ENCODE results near the gene POU2F1. TPM values are rescaled to one million over a fixed set of nuclear protein-coding genes. Genes with fewer than 3 reads are reported as not detected.
A peak's percentile ranks its signal among the peaks of the same experiment; 100 is the strongest.

POU2F1 gene
- polyA plus RNA-seq, 1 donor (not counting 4 experiments of a cell fraction or from before 2014, with no cell fraction given), result 3.2 TPM

DNA sequence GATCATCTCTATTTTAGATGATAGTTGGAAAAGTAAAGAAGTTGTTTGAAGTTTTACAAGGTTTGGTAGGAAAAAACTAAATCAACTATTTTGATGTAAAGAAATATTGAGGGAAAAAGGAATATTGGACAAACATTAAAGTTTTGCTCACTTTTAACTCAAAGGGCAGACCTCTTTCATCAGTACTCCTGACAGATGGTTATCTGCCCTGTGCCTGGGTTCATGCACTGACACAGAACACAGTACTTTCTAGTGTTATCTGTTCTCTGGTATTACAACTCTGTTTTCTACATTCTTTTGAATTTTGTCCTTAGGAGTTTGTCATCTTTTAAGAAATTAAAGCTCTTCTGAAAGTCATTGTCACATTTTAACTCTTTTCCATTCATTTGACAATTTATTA is 118.7 kb downstream of the POU2F1 start:
- dilution Hi-C loops (cut with MboI; ENCODE audit: extremely low pct_ligation_motif_present, low sequenced_read_pairs), result no loop called here
- Histone ChIP-seq H3K27me3 (ENCODE audit: control insufficient read depth, extremely low read depth, insufficient read depth, low read length) (no peaks in the 10 kb centered on the region), H2AFZ (ENCODE audit: control insufficient read depth, low read length) (no peak overlapping the region), H3K9me1 (ENCODE audit: control insufficient read depth, extremely low read depth, insufficient read depth, low read length) (no peaks in the 10 kb centered on the region), H3K4me3 (ENCODE audit: control insufficient read depth in 2 of 3, extremely low read depth in 1 of 3, insufficient read depth in 2 of 3, low read depth in 1 of 3, low read length in 3 of 3) (no peak overlapping the region), H3K9ac (ENCODE audit: control insufficient read depth, extremely low read depth, insufficient read depth, low read length) (no peak overlapping the region), H3K4me1 (ENCODE audit: control insufficient read depth, extremely low read depth, insufficient read depth, low read length) (no peaks in the 10 kb centered on the region), H3K9me3 (ENCODE audit: control insufficient read depth, low read depth, low read length) (no peaks in the 10 kb centered on the region), H3K36me3 (ENCODE audit: control insufficient read depth in 2 of 2, extremely low read depth in 1 of 2, insufficient read depth in 2 of 2, low read length in 2 of 2) (no peaks in the 10 kb centered on the region), H4K20me1 (ENCODE audit: control insufficient read depth, extremely low read depth, insufficient read depth, low read length) (no peaks in the 10 kb centered on the region), H3K79me2 (ENCODE audit: control insufficient read depth, insufficient read depth, low read length) (no peaks in the 10 kb centered on the region), H3K4me2 (ENCODE audit: control insufficient read depth, extremely low read depth, insufficient read depth, low read depth, low read length) (no peak overlapping the region), H3K27ac (ENCODE audit: control insufficient read depth, insufficient read depth, low read length) (no peak overlapping the region)
- no peak for TF ChIP-seq EZH2 (IDR thresholded peaks at IDR 0.05; ENCODE audit: low read length)
- TF ChIP-seq, protein P1, sequence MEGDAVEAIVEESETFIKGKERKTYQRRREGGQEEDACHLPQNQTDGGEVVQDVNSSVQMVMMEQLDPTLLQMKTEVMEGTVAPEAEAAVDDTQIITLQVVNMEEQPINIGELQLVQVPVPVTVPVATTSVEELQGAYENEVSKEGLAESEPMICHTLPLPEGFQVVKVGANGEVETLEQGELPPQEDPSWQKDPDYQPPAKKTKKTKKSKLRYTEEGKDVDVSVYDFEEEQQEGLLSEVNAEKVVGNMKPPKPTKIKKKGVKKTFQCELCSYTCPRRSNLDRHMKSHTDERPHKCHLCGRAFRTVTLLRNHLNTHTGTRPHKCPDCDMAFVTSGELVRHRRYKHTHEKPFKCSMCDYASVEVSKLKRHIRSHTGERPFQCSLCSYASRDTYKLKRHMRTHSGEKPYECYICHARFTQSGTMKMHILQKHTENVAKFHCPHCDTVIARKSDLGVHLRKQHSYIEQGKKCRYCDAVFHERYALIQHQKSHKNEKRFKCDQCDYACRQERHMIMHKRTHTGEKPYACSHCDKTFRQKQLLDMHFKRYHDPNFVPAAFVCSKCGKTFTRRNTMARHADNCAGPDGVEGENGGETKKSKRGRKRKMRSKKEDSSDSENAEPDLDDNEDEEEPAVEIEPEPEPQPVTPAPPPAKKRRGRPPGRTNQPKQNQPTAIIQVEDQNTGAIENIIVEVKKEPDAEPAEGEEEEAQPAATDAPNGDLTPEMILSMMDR (optimal IDR thresholded peaks at IDR 0.05 in 1 of 3, IDR thresholded peaks at IDR 0.05 in 1 of 3, conservative IDR thresholded peaks at IDR 0.05 in 1 of 3; ENCODE audit: extremely low read depth in 1 of 3, insufficient read depth in 2 of 3, low read length in 3 of 3), result no peak
- DNase-seq (ENCODE audit: low read depth, low spot score) (no peak), FAIRE-seq (no peak)

GRCh38 chr1:167342846-167343245 is 122.2 kb downstream of the POU2F1 start:
- FAIRE-seq (no peak), DNase-seq (ENCODE audit: low read depth, low spot score) (no peak)
- Histone ChIP-seq H3K4me1 (ENCODE audit: control insufficient read depth, extremely low read depth, insufficient read depth, low read length) (no peaks in the 10 kb centered on the region), H3K27me3 (ENCODE audit: control insufficient read depth, extremely low read depth, insufficient read depth, low read length) (no peaks in the 10 kb centered on the region), H3K27ac (ENCODE audit: control insufficient read depth, insufficient read depth, low read length) (no peak overlapping the region), H3K4me3 (ENCODE audit: control insufficient read depth in 2 of 3, extremely low read depth in 1 of 3, insufficient read depth in 2 of 3, low read depth in 1 of 3, low read length in 3 of 3) (no peak overlapping the region), H3K9me3 (ENCODE audit: control insufficient read depth, low read depth, low read length) (no peaks in the 10 kb centered on the region), H3K79me2 (ENCODE audit: control insufficient read depth, insufficient read depth, low read length) (no peaks in the 10 kb centered on the region), H3K9ac (ENCODE audit: control insufficient read depth, extremely low read depth, insufficient read depth, low read length) (no peak overlapping the region), H2AFZ (ENCODE audit: control insufficient read depth, low read length) (no peak overlapping the region), H4K20me1 (ENCODE audit: control insufficient read depth, extremely low read depth, insufficient read depth, low read length) (no peaks in the 10 kb centered on the region), H3K36me3 (ENCODE audit: control insufficient read depth in 2 of 2, extremely low read depth in 1 of 2, insufficient read depth in 2 of 2, low read length in 2 of 2) (no peaks in the 10 kb centered on the region), H3K4me2 (ENCODE audit: control insufficient read depth, extremely low read depth, insufficient read depth, low read depth, low read length) (no peak overlapping the region), H3K9me1 (ENCODE audit: control insufficient read depth, extremely low read depth, insufficient read depth, low read length) (no peaks in the 10 kb centered on the region)
- TF ChIP-seq, protein P1 (optimal IDR thresholded peaks at IDR 0.05 in 1 of 3, IDR thresholded peaks at IDR 0.05 in 1 of 3, conservative IDR thresholded peaks at IDR 0.05 in 1 of 3; ENCODE audit: extremely low read depth in 1 of 3, insufficient read depth in 2 of 3, low read length in 3 of 3), result peak in 2 of 3 experiments; percentile 22 to 27
- TF ChIP-seq EZH2 (IDR thresholded peaks at IDR 0.05; ENCODE audit: low read length), result no peak
- dilution Hi-C loops (cut with MboI; ENCODE audit: extremely low pct_ligation_motif_present, low sequenced_read_pairs), result no loop called here
